Astrocyte of the spinal cord (primary cell): ENCODE results near the gene MARCHF10.
A peak's percentile ranks its signal among the peaks of the same experiment; 100 is the strongest.

Experiments used
- DNase-seq: peaks from one replicate; pipeline ENCODE4 v3.0.0; 2011; ENCODE audit warnings: low read depth, low spot score
- H3K4me3 ChIP-seq: 2 replicates; pipeline ENCODE4 v1.5.1; 2011; ENCODE audit warnings: low read depth, mild to moderate bottlenecking, low read length, moderate library complexity
- in situ Hi-C: cut with HindIII; loops from 2 replicates; pipeline ENCODE4 v1.10.0; 2017; ENCODE audit warnings: low sequenced_read_pairs
- TF ChIP-seq, protein P1 (sequence below): IDR thresholded peaks from 2 replicates; pipeline ENCODE4 v1.5.1; 2012; ENCODE audit warnings: low read depth, mild to moderate bottlenecking, low read length, inconsistent platforms

MARCHF10 gene

DNA sequence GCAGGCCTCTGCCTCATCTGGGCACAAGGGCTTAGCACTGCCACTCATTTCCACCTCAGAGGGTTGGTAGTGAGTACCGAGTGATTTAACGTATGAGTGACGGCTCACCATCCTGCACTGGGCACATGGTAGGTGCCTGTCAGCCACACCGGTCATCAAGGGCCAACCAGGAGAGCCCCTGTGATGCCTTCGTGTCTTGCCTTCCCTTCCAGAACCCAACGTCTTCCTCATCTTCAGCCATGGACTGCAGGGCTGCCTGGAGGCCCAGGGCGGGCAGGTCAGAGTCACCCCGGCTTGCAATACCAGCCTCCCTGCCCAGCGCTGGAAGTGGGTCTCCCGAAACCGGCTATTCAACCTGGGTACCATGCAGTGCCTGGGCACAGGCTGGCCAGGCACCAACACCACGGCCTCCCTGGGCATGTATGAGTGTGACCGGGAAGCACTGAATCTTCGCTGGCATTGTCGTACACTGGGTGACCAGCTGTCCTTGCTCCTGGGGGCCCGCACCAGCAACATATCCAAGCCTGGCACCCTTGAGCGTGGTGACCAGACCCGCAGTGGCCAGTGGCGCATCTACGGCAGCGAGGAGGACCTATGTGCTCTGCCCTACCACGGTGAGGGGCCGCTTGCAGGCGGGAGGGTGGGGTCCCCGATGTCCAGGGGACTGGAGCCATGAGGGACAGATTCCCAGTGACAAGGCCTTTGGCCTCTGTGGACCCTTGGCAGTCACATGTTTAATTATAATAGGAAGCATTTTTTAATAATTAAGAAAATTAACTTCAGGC is 143.6 kb downstream of the MARCHF10 start:
- TF ChIP-seq, protein P1, sequence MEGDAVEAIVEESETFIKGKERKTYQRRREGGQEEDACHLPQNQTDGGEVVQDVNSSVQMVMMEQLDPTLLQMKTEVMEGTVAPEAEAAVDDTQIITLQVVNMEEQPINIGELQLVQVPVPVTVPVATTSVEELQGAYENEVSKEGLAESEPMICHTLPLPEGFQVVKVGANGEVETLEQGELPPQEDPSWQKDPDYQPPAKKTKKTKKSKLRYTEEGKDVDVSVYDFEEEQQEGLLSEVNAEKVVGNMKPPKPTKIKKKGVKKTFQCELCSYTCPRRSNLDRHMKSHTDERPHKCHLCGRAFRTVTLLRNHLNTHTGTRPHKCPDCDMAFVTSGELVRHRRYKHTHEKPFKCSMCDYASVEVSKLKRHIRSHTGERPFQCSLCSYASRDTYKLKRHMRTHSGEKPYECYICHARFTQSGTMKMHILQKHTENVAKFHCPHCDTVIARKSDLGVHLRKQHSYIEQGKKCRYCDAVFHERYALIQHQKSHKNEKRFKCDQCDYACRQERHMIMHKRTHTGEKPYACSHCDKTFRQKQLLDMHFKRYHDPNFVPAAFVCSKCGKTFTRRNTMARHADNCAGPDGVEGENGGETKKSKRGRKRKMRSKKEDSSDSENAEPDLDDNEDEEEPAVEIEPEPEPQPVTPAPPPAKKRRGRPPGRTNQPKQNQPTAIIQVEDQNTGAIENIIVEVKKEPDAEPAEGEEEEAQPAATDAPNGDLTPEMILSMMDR, result no peak
- no peak overlapping the region for H3K4me3 ChIP-seq
- in situ Hi-C loops, result no loop called here
- DNase-seq, result no peak

DNA sequence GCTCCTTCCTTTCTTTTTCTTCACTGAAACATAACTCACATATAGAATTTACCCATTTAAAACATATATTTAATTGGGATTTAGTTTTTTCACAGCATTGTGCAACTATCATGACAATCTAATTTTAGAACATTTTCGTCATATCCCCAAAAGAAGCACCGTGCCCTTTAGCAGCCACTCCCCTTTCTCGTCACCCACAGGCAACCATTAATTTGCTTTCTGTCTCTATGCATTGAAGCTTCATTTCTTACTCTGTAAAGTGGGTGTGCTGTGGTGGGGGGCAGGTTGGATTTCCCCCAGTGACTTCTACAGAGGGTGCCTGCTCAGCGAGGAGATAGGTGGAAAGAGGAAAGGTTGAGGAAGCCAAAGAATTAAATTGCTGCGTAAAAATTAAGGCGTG is 144.8 kb downstream of the MARCHF10 start:
- DNase-seq, result no peak
- H3K4me3 ChIP-seq, result no peak overlapping the region
- TF ChIP-seq, protein P1, result no peak
- in situ Hi-C loops, result no loop called here

DNA sequence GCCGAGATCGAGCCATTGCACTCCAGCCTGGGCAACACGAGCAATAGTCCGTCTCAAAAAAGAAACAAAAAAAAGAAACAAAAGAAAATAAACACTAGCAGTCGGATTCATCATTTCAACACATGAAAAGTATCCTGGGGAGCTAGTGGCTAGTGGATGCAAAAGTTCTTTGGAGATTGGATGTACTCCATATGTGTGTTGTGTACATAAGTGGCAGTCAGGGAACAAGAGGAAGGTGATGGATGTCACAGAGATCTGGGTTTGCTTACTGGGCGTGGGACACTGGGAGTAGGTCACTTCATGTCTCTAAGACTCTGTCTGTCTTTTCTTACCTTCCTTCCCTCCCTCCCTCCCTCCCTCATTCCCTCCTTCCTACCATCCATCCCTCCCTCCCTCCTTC is 145.3 kb downstream of the MARCHF10 start:
- TF ChIP-seq, protein P1, result no peak

DNA sequence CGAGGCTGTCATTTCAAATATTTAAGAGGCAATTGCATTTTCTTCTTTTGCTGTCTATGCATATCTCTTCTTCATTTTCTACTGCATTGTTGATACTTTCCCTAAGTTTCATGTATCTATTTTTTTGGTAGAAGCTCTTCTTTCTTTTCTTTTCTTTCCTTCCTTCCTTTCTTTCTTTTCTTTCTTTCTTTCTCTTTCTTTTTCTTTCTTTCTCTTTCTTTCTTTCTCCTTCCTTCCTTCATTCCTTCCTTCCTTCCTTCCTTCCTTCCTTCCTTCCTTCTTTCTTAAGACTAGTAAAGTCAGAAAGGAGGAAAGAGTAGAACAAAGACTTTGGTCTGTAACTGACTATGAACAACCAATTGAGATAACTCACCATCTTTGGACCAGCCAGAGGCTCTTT is 146.8 kb downstream of the MARCHF10 start:
- TF ChIP-seq, protein P1, result no peak
- in situ Hi-C loops, result no loop called here
- no peak for DNase-seq
- H3K4me3 ChIP-seq, result no peak overlapping the region

More for the DNA sequence above, 145.3 kb downstream of the MARCHF10 start:
- in situ Hi-C loops, result no loop called here
- peak; percentile 35 for DNase-seq
- H3K4me3 ChIP-seq, result no peak overlapping the region

DNA sequence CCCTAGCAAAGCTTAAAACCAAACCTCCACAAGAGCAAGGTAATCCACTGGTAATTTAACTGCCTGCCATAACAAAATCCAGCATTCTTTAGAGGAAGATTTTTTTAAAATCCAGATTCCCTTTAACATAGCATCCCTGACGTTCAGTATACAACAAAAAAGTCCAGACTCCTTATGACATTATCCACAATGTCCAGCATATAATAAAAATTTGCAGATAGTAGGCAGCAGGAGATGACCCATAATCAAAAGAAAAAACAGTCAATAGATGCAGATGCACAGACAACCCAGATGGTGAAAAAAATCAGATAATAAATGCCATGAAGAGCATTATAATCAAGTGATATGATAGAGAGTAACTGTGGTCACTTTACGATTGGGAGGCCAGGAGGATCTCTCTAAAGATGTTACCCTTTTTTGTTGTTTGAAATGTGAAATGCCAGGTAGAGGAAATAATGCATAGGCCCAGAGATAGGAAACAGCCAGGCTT is 147.4 kb downstream of the MARCHF10 start:
- H3K4me3 ChIP-seq, result no peak overlapping the region
- TF ChIP-seq, protein P1, result no peak
- DNase-seq, result no peak
- in situ Hi-C loops, result no loop called here

DNA sequence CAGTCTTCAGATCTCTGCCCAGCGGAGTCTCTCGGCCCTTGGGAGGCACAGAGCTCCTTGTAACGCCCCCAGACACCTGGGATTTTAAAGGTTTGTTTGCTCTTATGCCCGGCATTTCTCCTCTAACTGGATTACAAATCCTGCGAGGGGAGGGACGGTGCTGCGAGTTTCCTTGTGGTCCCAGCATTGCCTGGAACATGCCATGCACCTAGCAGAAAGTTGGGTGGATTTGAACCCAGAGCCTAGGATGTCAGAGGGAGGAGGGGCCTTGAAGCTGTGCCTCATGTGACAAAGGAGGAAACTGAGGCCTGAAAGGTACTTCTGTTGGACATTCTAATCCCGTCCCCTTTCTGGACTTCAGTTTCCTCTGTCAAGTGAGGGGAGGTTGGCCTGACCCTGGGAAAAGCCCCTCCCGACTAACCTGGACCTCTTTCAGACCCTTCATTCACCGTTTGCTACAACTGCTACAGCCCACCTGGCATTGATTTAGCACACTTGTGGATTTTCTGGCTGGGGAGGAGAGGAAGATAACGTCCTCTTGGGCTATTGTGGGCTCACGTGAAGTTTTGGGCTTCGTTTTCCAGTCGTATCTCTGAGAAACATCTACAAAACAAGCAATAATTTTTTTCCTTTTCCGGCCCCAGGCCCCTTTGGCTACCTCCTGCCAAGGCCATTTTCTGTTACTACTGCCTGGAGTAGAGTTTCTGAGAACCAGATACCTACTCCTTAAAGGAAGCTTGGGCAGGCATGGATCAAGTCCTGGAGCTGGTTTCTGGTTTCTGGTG is 149.8 kb downstream of the MARCHF10 start:
- in situ Hi-C loops, result no loop called here
- no peak for DNase-seq
- no peak overlapping the region for H3K4me3 ChIP-seq
- TF ChIP-seq, protein P1, result no peak
